T-helper 2 cell treated with Interferon-gamma antibody and Interleukin-4, amounts not matched to agents 5 μg/mL and 100 μg/mL, for 36 hours (primary cell): ENCODE data around the gene GBX2.

Experiments
- DNase-seq: peaks from one replicate; pipeline ENCODE4 v3.0.0; 2021; ENCODE audit warnings: low spot score
- H3K27ac Mint-ChIP-seq: one replicate; pipeline ENCODE4 v1.8.0; 2021; ENCODE audit warnings: mild to moderate bottlenecking, mixed read lengths
- H3K27me3 Mint-ChIP-seq: one replicate; pipeline ENCODE4 v1.8.0; 2021; ENCODE audit warnings: low read depth, mixed read lengths
- H3K36me3 Mint-ChIP-seq: one replicate; pipeline ENCODE4 v1.8.0; 2021; ENCODE audit warnings: low read depth, mixed read lengths
- H3K4me1 Mint-ChIP-seq: one replicate; pipeline ENCODE4 v1.8.0; 2021; ENCODE audit warnings: low read depth, mixed read lengths
- H3K4me3 Mint-ChIP-seq: one replicate; pipeline ENCODE4 v1.8.0; 2022; ENCODE audit warnings: mild to moderate bottlenecking, moderate library complexity, mixed read lengths
- H3K9me3 Mint-ChIP-seq: one replicate; pipeline ENCODE4 v1.8.0; 2021; ENCODE audit warnings: mixed read lengths

GBX2 gene

DNA sequence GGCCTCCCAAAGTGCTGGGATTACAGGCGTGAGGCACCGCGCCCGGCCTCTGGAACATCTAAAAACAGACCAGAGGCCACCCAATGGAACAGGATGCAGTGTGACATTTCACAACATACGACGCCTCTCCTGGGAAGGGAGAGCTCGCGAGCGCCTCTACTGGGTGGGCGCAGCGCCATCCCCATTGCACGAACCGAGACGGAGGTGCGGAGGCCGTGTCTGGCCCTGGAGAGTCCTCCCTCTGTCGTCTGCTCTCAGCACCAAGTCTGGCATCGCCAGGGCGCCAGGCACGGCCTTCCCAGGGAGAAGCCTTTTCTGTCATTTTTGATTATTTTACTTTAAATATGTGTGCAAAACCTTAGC, 9.4 kb upstream of the GBX2 start:
- peak; percentile 15 for DNase-seq
- H3K27ac Mint-ChIP-seq: no peak overlapping the region
- H3K4me3 Mint-ChIP-seq: no peak overlapping the region

DNA sequence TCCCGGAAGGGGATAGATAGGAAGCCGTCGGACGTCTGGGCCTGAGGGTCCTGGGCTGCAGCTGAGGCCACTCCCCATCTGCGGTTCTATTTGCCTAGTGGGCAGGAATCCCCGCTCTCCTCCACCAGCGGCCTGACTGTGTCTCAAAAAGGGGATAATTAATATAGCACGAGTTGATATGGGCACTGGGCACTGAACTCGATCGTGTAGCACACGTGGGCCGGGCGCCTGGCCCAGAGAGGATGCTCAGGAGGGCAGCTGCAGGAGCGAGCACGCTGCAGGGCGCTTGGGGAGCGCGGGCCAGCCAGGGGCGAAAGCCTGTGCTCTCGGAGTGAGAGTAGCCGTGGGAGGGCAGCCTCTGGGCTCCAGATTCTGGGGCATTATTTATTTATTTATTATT, 8.8 kb upstream of the GBX2 start:
- Mint-ChIP-seq H3K27ac (no peak overlapping the region), H3K27me3 (peaks cover 72% of the 10 kb centered on the region), H3K4me3 (no peak overlapping the region)

More for the DNA sequence above, 9.4 kb upstream of the GBX2 start:
- Mint-ChIP-seq H3K36me3 (no peaks in the 10 kb centered on the region), H3K27me3 (peaks cover 67% of the 10 kb centered on the region), H3K4me1 (no peaks in the 10 kb centered on the region), H3K9me3 (no peaks in the 10 kb centered on the region)

DNA sequence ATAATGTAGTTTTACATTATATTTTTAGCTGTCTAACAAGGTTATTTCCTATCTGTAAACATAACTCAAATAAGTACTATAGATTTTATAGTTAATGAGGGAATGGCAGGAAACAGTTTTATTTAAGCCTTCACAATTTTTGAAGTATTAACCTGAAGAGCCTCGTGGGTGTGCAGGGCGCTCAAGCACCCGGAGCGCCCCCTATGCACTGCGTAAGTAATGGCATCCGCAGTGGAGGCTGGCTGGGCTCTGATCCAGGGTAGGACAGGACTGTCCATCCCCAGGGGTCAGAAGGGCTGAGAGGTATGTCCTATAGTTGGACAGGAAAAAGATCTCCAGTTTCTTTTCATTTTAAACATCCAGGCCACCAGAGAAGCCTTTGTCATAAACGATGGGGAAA, 8.2 kb upstream of the GBX2 start:
- DNase-seq: no peak
- H3K4me1 Mint-ChIP-seq: no peaks in the 10 kb centered on the region
- H3K4me3 Mint-ChIP-seq: no peak overlapping the region
- H3K36me3 Mint-ChIP-seq: no peaks in the 10 kb centered on the region
- H3K27me3 Mint-ChIP-seq: peaks cover 77% of the 10 kb centered on the region
- H3K27ac Mint-ChIP-seq: no peak overlapping the region
- no peaks in the 10 kb centered on the region for H3K9me3 Mint-ChIP-seq

More for the DNA sequence above, 8.8 kb upstream of the GBX2 start:
- no peaks in the 10 kb centered on the region for H3K9me3 Mint-ChIP-seq
- H3K4me1 Mint-ChIP-seq: no peaks in the 10 kb centered on the region
- no peaks in the 10 kb centered on the region for H3K36me3 Mint-ChIP-seq
- no peak for DNase-seq

DNA sequence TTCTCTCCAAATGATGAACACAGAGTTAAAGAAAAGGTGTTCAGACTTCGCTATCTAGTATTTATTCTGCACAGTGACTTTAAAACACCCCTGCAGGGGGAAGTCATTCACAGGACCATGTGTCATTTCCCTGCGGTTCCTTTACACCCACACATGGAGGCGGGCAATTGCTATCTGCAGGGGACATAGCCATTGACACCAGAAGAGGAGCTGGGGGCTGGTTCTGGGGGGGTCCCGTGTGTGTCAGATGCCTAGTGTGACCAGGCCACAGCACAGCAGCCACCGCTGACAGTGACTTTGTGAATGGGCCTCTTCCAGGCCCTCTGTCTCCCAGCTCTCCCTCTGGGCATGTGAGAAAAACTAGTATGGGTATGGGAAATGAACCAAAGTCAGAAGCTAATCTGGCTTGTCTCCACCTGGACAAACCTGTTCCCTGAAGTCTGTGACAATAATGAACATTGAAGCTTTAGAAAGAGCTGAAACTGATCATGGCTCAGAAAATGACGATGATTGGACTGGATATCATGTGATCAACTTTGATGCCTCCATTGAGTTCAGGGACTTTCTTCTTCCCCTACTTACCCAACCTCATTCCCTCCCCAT, 7.5 kb upstream of the GBX2 start:
- no peak overlapping the region for H3K27ac Mint-ChIP-seq
- no peaks in the 10 kb centered on the region for H3K9me3 Mint-ChIP-seq
- no peaks in the 10 kb centered on the region for H3K4me1 Mint-ChIP-seq
- no peak for DNase-seq
- no peak overlapping the region for H3K4me3 Mint-ChIP-seq
- H3K36me3 Mint-ChIP-seq: no peaks in the 10 kb centered on the region
- H3K27me3 Mint-ChIP-seq: peaks cover 79% of the 10 kb centered on the region

DNA sequence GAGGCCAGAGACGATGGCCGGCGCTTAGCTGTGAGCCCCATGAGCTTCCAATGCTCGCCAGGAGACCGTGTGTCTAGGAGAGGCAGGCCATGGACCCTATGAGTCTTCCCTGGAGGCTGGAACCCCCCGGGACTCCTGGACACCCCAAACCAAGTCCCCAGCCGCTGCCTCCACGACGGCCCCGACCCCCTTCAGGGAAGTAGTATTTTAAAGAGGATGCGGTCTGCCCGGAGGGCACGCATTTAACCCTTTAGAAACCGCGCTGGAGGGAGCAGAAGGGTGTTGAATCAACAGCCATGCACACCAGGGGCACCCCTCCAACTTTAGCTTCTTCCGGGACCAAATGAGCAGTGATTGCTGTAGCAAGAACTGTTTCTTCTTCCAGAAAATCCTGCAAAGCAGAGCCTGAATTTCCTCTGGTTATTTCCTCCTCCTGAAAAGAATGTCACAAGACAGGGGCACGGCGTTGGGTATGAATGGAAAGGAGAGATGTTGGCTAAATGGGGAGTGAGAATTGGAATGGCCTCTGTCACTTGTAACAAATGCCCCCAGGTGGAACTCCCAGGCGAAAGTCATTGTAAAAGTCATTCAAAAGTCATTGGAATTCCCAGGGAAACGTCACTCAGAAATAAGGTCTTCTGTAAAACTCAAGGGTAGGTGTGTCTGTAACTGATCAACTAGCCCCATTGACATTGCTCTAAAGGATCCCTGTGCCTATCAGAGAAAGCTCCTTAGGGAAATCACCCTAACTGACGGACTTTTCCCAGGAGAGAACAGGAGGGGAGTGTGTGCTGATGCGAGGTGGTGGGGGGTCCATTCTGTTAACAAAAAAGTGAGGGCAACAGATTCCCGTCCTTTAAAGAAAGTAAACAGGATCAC, 5.8 kb upstream of the GBX2 start:
- no peaks in the 10 kb centered on the region for H3K9me3 Mint-ChIP-seq
- H3K27ac Mint-ChIP-seq: no peak overlapping the region
- H3K27me3 Mint-ChIP-seq: peaks cover 84% of the 10 kb centered on the region
- H3K36me3 Mint-ChIP-seq: peaks cover 3% of the 10 kb centered on the region
- no peaks in the 10 kb centered on the region for H3K4me1 Mint-ChIP-seq
- DNase-seq: no peak
- H3K4me3 Mint-ChIP-seq: no peak overlapping the region

DNA sequence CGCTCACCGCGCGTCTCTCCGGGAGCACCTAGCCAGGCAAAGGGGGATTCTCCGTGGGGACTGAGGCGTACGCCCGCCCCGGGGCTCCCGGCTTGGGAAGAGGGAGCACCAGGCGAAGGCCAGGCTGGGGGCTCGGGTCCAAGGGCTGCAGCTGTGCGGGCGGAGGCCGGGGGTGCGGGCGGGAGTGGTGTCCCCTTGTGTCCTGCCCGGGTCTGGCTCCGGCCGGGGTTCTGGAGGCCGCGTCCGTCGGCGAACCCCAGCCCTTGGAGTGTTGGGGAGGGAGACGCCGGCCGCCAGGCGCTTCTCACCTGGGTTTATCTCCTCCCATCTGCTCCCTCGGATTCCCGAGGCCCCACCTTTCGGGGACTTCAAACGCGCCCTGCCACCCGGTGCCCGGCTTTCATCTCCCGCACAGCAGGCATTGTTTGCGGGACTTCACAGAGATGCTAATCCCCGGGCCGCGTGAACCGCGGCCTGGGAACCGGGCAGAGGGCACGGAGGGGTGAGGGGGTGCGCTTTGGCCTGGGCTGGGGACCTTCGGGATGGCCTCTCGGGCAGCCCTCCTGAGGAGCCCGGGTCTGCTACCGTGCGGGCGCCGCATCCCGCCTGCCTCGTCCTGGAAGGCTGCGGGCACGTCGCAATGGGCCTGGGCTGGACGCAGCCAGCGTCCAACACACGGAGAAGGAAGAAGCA, 5.0 kb upstream of the GBX2 start:
- DNase-seq: no peak
- peaks cover 3% of the 10 kb centered on the region for H3K36me3 Mint-ChIP-seq
- H3K4me3 Mint-ChIP-seq: no peak overlapping the region
- no peaks in the 10 kb centered on the region for H3K4me1 Mint-ChIP-seq
- no peak overlapping the region for H3K27ac Mint-ChIP-seq
- peaks cover 80% of the 10 kb centered on the region for H3K27me3 Mint-ChIP-seq
- H3K9me3 Mint-ChIP-seq: no peaks in the 10 kb centered on the region

DNA sequence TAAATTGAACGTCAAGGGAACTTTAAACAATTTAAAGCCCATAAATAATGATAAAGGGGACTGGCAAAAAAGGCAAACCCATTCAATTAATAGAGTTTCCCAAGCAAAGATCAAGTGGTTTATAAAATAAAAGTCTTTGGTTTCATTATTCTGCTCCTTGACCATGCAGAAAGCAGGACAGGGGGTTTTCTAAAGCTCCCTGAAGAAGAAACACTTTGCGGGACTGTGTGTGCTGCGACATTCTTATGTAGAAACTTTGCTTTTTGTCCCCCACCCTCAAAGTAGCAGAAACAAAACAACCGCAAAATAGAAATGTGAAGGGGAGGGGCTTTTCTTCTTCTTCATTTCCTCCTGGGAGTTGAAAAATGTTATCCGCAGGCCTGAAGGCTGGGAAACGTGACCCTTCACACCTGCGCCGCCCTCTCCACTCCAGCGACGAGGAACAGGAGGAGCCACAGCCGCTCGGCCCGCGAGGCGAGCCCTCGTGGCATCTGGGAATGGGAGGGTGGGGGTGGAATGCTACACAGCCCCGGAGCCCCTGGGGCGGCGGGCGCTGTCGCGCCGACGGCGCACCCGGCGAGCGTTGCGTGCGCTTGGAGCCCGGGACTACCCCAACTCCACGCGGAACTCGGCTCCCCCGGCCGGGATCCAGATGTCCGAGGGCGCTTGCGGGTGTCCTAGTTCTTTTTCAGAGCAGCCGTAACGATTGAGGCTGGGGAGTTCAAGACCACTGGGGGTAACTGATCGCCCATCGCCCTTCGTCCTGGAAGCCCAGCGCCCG, 4.3 kb upstream of the GBX2 start:
- Mint-ChIP-seq H3K4me3 (no peak overlapping the region), H3K27ac (no peak overlapping the region)

DNA sequence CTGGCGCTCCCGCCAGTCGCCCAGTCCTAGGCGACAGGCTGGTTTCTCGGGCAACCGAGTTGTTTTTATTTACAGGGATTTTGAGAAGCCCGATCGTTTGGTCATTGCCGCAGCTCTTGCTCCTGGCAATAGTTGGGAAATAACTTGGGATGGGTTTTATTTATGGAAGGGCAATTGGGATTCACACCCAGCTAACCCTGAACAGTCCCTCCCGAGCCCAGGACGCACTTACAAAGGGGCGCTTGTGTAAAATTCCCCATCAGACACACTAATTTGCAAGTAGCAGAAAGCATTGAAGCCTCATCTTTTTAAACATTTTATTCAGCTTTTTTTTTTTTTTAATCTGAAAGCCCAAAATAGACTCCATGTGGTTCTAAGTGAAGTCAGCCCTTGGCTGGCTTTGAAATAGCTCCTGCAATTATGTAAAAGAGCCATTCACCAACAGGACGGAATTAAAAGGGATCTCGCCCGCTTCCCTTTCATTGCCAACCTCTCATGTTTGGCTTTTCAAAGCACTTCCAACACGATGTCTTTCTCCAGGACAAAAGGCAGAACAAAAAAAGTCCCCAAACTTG, 3.6 kb upstream of the GBX2 start:
- Mint-ChIP-seq H3K27me3 (peaks cover 73% of the 10 kb centered on the region), H3K36me3 (peaks cover 3% of the 10 kb centered on the region), H3K4me3 (no peak overlapping the region), H3K9me3 (no peaks in the 10 kb centered on the region), H3K27ac (no peak overlapping the region), H3K4me1 (peaks cover 1% of the 10 kb centered on the region)
- no peak for DNase-seq

More for the DNA sequence above, 4.3 kb upstream of the GBX2 start:
- DNase-seq: no peak
- H3K36me3 Mint-ChIP-seq: peaks cover 3% of the 10 kb centered on the region
- H3K4me1 Mint-ChIP-seq: no peaks in the 10 kb centered on the region
- no peaks in the 10 kb centered on the region for H3K9me3 Mint-ChIP-seq
- H3K27me3 Mint-ChIP-seq: peaks cover 73% of the 10 kb centered on the region

DNA sequence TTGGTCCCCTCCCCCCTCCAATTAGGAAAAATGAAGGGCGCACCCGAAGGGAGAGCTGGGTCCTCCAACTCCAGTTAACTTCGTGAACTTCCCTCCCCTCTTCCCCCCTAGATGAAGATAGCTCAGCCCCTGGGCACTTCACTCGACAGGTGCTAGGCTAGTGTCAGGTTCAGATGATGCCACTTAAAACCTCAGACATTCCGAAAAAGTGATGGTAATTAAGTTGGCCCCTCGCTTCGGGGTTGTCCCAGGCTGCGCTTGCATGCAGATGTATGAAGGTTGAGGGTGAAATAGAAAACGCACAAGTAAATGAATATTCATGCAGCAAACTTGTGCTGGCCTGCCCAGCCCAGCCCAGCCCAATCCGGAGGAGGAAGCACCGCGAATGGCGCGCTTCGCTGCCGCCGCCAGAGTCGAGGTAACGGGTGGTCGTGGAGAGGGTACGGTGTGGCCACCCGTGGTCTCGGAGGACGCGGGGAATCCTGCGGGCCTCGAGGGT, 3.0 kb upstream of the GBX2 start:
- Mint-ChIP-seq H3K4me1 (peaks cover 2% of the 10 kb centered on the region), H3K4me3 (no peak overlapping the region), H3K27ac (no peak overlapping the region), H3K9me3 (no peaks in the 10 kb centered on the region), H3K27me3 (peaks cover 74% of the 10 kb centered on the region), H3K36me3 (peaks cover 3% of the 10 kb centered on the region)
- no peak for DNase-seq

DNA sequence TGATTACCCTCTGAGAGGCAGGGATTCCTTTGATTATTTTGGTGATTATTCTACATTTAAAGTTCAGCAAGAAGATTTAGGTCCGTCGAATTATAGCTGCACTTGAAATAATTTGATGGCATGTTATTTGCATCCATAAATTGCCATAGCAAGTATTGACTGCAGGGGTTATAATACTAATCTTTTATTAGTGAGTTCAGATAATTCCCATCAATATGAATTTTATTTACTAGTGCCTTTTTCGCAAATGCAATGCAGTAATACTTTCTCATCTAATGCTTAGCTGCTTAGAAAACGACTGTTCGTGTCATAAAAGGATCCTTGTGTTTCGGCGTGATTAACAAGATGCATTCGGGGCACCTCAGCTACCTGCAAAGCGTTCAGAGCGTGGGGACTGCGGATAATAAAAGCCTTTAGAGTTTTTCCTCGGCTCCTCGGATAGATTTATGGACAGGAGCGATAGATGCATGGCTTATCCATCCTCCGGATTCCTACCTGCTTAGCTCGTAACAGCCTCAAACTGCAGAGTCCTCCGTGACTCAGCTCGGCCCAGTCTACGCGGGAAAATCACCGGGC, 2.5 kb upstream of the GBX2 start:
- H3K27ac Mint-ChIP-seq: peak overlapping the region; percentile 81
- peaks cover 2% of the 10 kb centered on the region for H3K4me1 Mint-ChIP-seq
- H3K27me3 Mint-ChIP-seq: peaks cover 74% of the 10 kb centered on the region
- no peak for DNase-seq
- no peak overlapping the region for H3K4me3 Mint-ChIP-seq
- peaks cover 3% of the 10 kb centered on the region for H3K36me3 Mint-ChIP-seq
- no peaks in the 10 kb centered on the region for H3K9me3 Mint-ChIP-seq

DNA sequence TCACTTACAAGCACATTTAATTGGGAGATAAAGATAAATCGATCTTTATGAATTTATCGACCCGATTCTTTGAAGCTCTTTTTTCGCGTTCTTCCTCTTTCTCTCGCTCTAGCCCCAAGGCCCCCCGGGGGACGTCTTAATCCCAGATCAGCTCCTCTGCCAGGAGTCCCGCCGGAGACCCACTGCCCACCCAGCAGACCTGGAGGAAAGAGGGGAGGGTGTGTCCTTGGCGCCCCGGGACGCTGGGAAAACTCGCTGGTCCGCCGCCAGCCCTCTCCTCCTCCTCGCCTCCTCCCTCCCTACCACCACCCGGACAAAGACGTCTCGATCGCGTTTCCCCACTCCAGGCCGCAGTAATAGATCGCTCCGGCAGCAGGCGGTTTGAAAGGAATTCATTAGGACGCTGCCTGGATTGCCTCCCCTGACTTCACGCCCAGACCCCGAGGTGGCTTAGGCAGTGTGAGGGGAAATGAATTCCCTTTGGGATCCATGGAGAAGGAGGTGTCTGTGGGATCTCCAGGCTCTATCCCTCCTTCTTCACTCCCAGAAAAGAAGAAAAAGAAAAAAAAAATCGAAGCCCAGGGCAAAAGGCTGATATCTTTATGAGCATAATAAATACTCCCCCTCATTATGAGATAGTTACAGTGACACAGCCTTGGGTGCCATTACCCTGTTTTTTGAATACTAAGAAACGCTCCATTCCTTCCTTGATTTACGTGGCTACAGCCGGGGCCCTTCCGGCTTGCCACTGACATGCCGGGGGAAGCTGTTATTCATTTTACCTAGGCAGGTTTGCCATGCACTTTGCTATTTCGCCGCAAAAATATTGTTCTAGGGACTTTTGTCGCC, 1.8 kb upstream of the GBX2 start:
- Mint-ChIP-seq H3K9me3 (no peaks in the 10 kb centered on the region), H3K27ac (peak overlapping the region; percentile 81), H3K27me3 (peaks cover 74% of the 10 kb centered on the region), H3K4me3 (no peak overlapping the region), H3K4me1 (peaks cover 2% of the 10 kb centered on the region), H3K36me3 (peaks cover 3% of the 10 kb centered on the region)
- DNase-seq: no peak

DNA sequence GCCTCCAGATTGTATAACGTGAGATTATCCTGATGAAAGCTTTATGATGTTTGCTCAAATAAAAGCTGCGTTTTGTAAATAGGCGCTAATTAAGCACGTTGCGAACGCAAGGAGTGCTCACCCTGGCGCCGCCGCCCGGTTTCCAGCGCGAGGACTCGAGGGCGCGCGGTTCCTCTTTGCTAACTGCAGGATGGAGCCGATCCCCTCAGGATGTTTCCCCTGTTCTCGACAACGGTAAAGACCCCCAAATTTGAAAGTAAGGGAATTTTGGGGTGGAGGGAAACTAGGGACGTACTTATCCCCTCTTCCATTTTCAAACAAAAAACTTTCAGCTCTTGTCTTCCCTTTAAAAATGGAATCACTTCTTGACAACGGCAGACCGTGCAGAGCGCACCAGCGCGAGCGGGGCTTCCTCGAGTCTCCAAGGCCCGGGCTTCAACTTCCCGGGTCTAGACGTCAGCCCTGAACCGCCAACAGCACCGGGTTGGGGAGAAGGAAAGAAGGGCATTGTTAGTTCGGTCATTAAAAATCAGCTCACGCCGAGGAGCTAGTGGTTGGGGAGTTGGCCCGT, 1.1 kb upstream of the GBX2 start:
- peaks cover 4% of the 10 kb centered on the region for H3K36me3 Mint-ChIP-seq
- no peaks in the 10 kb centered on the region for H3K9me3 Mint-ChIP-seq
- peak overlapping the region; percentile 71 for H3K27ac Mint-ChIP-seq
- no peak for DNase-seq
- peaks cover 71% of the 10 kb centered on the region for H3K27me3 Mint-ChIP-seq
- no peak overlapping the region for H3K4me3 Mint-ChIP-seq
- H3K4me1 Mint-ChIP-seq: peaks cover 2% of the 10 kb centered on the region
